Putamen (tissue), 1 donor: ENCODE results near the gene CLEC2L.
A peak's percentile ranks its signal among the peaks of the same experiment; 100 is the strongest.

ENCODE experiments used
- DNase-seq: peaks from one replicate; pipeline ENCODE4 v3.0.0-alpha.2; 2016; ENCODE audit warnings: low spot score

Gene CLEC2L

GRCh38 chr7:139575338-139575680 lies 51.8 kb downstream of the CLEC2L start:
- DNase-seq, result no peak

GRCh38 chr7:139576179-139576973 lies 52.9 kb downstream of the CLEC2L start:
- no peak for DNase-seq

GRCh38 chr7:139580435-139580834 lies 57.0 kb downstream of the CLEC2L start:
- no peak for DNase-seq

- no peak for DNase-seq
These were observed 58.7 kb downstream of the CLEC2L start for GRCh38 chr7:139582130-139582650.

- no peak for DNase-seq
These were observed 59.2 kb downstream of the CLEC2L start for GRCh38 chr7:139582671-139583155.

- DNase-seq, result no peak
These were observed 60.5 kb downstream of the CLEC2L start for GRCh38 chr7:139583826-139584553.

- DNase-seq, result no peak
These were observed 61.6 kb downstream of the CLEC2L start for GRCh38 chr7:139585042-139585441.

GRCh38 chr7:139586286-139586685 lies 62.8 kb downstream of the CLEC2L start:
- no peak for DNase-seq

GRCh38 chr7:139587535-139587934 lies 64.0 kb downstream of the CLEC2L start:
- no peak for DNase-seq

- DNase-seq, result no peak
These were observed 65.1 kb downstream of the CLEC2L start for GRCh38 chr7:139588632-139589031.

GRCh38 chr7:139589474-139589873 lies 66.0 kb downstream of the CLEC2L start:
- peak; percentile 69 for DNase-seq

- DNase-seq, result no peak
These were observed 68.2 kb downstream of the CLEC2L start for GRCh38 chr7:139591550-139592195.

- no peak for DNase-seq
These were observed 69.4 kb downstream of the CLEC2L start for GRCh38 chr7:139592801-139593461.

- no peak for DNase-seq
These were observed 70.6 kb downstream of the CLEC2L start for GRCh38 chr7:139594090-139594489.
